ENCODE measurements around the gene GET3.
"Not testable (repeated sequence)": the region's sequence is repeated elsewhere in the genome, so short reads cannot be mapped to it uniquely, and the experiment has no call there.

The GET3 gene

DNA sequence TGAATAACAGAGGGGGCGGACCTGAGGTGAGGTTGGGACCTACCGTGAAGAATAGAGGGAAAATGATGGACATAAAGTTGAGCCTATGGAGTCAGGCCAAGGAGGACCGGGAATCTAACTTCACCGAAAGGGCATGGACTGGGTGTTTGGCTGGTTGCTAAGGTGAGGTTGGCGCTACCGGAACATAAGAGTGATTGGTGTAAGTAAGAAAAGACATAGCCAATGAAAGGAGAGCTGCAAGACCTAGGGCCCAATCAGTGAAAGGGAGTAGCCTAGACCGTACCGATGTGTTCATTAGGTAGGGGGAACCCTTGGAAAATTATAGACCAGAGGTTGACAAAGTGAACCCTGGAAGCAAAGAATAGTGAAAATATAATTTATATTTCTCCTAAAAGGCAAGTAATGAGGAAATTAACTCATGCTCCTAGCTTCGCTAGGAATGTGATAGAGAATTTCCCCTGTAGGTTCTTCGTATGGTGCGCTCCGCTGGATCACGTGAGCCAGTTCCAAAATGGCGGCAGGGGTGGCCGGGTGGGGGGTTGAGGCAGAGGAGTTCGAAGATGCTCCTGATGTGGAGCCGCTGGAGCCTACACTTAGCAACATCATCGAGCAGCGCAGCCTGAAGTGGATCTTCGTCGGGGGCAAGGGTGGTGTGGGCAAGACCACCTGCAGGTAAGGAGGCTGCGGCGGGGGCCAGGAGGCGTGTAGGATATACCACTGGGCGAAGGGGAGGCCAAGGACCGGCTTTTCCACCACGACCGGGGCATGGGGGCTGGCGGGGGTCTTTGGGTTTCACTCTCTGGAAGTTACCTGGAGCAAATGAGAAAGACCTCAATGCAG is at the start of gene GET3:
Gene GET3, plus strand, starts transcription at position 503 of the 840 bp plus-strand sequence. Its CDS starts 9 bp downstream, at position 512.
- peak; percentile 62 for DNase-seq

GRCh38 chr19:12689012-12689411 is 48.3 kb upstream of the GET3 start:
- DNase-seq, result no peak

DNA sequence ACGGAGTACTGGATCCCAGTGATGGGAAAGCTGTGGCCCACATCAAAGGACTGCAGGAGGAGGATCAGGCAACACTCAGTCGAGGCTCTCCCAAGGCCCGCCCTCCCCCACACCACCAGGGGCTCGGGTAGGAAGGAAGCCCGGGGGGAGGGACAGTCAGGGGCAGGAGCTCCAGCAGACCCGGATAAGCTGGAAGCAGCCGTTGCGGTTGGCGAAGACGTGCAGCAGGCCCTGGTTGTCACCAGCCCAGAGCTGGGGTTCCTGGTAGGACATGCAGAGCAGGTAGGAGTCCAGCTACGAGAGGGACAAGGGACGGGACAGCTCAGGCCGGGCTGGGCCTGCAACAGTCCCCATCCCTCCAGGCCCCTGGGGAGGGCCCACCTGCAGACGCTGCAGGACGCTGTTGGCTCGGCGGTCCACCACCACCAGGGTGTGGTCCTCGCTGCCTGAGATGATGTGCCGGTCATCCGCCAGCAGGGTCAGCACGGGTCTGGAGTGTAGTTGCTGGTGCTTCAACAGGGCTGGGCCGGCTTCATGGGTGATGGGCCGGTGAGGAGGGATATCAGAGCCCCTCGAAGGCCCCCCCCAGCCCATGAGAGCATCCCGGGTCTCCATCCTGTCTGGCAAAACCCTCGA is 47.6 kb upstream of the GET3 start:
- no peak for DNase-seq

GRCh38 chr19:12692960-12693359 is 44.3 kb upstream of the GET3 start:
- no peak for DNase-seq

DNA sequence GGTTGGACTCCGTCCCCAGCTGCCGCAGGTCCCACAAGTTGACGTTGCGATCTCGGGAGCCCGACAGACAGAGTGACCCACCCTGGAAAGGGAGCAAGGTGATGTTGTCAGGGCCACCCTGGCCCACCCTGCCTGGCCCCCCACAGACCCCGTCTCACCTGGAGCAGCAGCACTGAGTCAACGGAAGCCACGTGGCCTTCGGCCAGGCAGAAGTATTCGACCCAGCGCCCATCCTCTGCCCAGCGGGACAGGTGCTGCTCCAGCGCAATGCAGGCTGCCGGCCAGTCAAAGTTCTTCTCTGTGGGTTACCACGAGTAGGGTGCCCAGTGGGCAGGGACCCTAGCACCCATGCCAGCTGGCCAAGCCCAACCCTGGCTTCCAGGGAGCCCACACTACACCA is 42.7 kb upstream of the GET3 start:
- DNase-seq, result no peak

GRCh38 chr19:12695096-12695495 is 42.2 kb upstream of the GET3 start:
- DNase-seq, result no peak

DNA sequence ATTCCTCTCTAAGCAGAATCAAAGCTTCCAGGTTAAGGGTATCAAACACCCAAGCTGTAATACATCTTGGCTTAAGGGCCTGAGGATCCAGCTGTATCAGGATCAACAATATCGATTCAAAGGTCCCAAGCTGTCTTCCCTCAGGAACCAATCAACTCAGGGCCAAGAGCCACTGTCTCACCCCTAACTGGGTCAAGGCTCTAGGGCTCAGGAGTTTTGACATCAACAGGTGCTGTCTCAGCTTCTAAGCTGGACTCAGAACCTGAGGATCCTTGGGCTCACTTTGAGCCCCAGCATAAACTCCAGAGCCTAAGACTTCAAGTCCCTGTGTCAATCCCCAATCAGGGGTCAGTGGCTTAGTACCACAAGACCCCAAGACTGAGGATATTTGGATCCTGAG is 41.8 kb upstream of the GET3 start:
- DNase-seq, result no peak

DNA sequence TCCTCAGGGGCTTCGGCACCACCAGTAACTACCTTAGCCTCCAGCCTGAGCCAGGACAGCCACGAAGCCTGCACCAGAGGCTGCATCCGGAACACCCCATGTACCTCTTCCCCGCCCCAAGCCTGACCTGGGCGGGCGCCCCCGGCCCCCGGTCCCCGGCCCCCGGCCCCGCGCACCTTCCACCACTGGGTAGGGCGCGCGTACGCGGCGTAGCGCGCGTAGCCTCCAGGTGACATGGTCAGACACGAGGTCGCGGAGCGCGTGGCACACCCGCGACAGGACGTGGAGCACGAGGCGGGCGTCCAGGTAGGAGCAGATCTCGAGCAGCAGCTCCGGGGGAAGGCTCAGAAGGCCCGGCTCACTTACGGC is 41.3 kb upstream of the GET3 start:
- no peak for DNase-seq

GRCh38 chr19:12696366-12697335 is 40.6 kb upstream of the GET3 start, which contains the start of gene FBXW9:
Gene FBXW9 (minus strand): TSS chr19:12696631. CDS start chr19:12696581, 50 bp downstream.
- peak; percentile 97 for DNase-seq

GRCh38 chr19:12697425-12697824 is 39.9 kb upstream of the GET3 start:
- not testable (repeated sequence) for DNase-seq

GRCh38 chr19:12698138-12698537 is 39.2 kb upstream of the GET3 start:
- DNase-seq, result no peak

- DNase-seq, result no peak
Observed at GRCh38 chr19:12701596-12702282, 35.6 kb upstream of the GET3 start.

GRCh38 chr19:12703046-12703445 is 34.3 kb upstream of the GET3 start:
- DNase-seq, result no peak

- no peak for DNase-seq
Observed at GRCh38 chr19:12705169-12705568, 32.1 kb upstream of the GET3 start.

DNA sequence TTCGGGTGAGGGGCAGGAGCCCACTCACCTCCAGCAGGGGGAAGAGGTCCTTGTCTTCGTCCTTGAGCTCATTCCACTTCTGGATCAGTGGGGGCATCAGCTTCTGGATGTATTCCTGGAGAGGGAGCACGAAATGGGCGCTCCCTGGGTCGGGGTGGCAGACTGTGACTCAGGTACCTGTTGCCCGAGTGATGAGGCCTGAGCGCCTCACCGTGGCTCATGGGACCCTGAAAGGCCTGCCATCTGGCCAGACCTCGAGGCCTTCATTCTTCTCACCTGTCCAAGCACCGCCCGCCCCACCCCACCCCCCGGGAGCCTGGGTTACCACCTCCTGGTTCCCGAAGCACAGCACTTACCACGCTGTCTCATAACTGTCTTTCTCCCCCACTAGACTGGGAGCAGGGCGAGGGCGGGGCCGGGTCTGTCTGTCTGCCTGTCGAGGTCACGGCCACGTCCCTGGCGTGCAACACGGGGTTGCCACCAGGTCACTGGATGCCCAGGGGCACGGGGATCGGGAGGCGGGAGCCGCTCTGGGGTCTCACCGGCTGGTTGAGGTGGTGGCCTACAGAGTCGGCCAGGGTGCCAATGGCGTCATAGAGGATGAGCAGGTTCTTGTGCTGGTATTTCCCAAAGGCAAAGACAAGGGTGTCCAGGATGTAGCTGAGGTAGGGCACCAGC is 31.5 kb upstream of the GET3 start:
- no peak for DNase-seq

DNA sequence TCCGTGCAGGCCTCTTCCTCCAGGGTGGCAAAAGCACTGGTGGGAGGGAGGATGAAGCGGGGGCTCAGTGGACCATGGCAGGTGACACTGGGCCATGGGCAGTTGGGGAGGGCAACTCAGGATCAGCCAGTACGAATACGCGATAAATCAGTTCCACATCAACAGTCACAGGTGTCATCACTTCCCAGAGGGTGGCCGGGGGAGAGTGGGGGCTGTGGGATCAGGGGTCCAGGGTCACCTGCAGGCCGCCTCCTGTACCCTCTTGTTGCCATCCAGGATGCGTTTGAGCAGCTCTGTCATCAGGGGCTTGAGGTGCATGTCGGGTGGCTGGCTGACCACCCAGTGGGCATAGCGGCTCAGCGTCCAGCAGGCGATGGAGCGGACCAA is 31.0 kb upstream of the GET3 start:
- DNase-seq, result no peak

- DNase-seq, result no peak
Observed at GRCh38 chr19:12708641-12709040, 28.7 kb upstream of the GET3 start.

DNA sequence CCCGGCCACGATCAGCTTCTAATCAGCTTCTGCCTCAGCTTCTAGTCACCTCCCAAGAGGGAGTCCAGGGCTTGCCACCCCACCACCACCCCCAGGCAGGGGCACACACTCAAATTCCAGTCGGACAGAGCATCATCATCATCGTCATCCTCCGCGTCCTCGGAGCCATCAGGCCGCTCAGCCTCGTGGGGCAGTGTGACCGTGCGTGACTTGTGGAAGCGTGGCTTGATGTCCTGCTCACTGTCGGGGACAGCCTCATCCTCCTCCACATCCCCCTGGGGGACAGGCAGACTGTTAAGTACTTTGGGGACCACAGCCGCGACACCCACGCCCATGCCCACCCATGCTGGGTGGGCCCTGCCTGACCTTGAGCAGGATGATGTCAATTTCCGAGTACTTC is 26.1 kb upstream of the GET3 start:
- DNase-seq, result no peak

GRCh38 chr19:12712077-12712476 is 25.2 kb upstream of the GET3 start:
- DNase-seq, result not testable (repeated sequence)

GRCh38 chr19:12713304-12713703 is 24.0 kb upstream of the GET3 start:
- DNase-seq, result not testable (repeated sequence)

GRCh38 chr19:12715102-12715501 is 22.2 kb upstream of the GET3 start:
- DNase-seq, result no peak

DNA sequence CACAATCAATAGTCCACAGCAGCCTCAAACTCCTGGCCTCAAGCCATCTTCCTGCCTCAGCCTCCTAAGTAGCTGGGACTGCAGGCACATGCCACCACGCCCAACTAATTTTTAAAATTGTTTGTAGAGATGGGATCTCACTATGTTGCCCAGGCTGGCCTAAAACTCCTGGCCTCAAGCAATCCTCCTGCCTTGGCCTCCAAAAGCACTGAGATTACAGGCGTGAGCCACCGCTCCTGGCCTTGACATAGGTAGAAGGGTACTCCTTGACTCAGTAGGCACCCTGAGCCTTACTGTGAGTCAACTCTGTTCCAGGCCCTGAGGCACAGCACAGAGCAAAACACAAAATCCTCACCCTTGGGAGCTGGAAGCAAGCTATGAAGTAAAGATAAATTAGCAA is 21.4 kb upstream of the GET3 start:
- DNase-seq, result no peak
